ENCODE results near the gene KCNJ15. TPM values are rescaled to one million over a fixed set of nuclear protein-coding genes. Genes with fewer than 3 reads are reported as not detected.
"Not testable (repeated sequence)": the region's sequence is repeated elsewhere in the genome, so short reads cannot be mapped to it uniquely, and the experiment has no call there.

The KCNJ15 gene
- total RNA-seq, 1 donor from 2014 or later, result 2.2 TPM

DNA sequence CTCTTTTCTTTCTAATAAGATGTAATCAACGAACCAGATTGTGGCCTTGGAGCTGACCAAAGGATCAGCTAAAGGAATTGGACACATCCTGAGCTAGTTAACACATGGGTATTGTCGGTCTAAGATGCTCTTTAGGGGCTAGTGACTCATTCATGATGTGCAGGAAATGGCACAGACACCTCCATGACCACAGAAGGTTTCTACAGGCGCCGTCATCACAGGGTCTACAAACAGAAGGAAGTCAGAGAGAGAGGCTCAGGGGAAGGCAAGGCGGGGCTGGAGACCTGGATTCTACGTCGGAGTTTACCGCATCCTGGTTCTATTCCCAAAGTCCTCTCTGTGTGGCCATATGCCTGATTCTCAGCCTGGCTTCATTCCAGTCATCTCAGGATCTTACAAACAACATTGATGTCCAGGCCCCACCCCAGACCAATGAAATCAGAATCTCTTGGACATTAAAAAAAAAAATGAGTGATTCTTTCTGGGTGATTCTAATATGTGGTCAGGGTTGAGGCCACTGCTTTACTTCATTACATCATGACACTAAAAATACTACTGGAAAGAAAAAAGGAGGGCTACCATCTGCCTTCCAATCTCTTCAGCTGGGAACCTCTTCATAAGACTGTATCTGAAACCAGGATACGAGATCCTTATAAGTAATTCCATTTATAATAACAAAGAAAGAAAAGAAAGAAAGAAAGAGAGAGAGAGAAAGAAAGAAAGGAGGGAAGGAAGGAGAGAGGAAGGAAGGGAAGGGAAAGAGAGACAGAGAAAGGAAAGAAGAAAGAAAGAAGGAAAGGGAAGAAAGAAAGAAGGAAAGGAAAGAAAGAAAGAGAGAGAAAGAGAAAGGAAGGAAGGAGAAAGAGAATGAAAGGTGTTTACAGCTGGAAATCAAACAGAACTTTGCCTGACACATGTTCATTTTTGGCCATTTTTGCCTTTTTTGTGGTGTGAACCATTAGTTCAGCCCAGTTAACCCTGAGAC, 11.6 kb upstream of the KCNJ15 start:
- Histone ChIP-seq H3K4me2 (ENCODE audit: low read length) (peak overlapping the region; percentile 4), H3K4me1 (ENCODE audit: insufficient read depth, low read length) (peaks cover 34% of the 10 kb centered on the region), H3K9ac (ENCODE audit: low read length) (peak overlapping the region; percentile 52), H3K9me3 (ENCODE audit: insufficient read depth, low read depth, low read length) (no peaks in the 10 kb centered on the region), H3K79me2 (ENCODE audit: insufficient read depth, low read length) (no peaks in the 10 kb centered on the region), H4K20me1 (ENCODE audit: insufficient read depth, low read length) (no peaks in the 10 kb centered on the region), H3K27me3 (ENCODE audit: insufficient read depth, low read length) (no peaks in the 10 kb centered on the region), H3K27ac (ENCODE audit: low read depth, low read length) (peak overlapping the region; percentile 75), H3K36me3 (ENCODE audit: insufficient read depth, low read length) (no peaks in the 10 kb centered on the region), H2AFZ (ENCODE audit: low read depth, low read length) (no peak overlapping the region), H3K4me3 (ENCODE audit: insufficient read depth, low read depth, low read length) (no peak overlapping the region)
- no peak for TF ChIP-seq EZH2 (IDR thresholded peaks at IDR 0.05; ENCODE audit: insufficient read depth, low read length)
- TF ChIP-seq, protein P1, sequence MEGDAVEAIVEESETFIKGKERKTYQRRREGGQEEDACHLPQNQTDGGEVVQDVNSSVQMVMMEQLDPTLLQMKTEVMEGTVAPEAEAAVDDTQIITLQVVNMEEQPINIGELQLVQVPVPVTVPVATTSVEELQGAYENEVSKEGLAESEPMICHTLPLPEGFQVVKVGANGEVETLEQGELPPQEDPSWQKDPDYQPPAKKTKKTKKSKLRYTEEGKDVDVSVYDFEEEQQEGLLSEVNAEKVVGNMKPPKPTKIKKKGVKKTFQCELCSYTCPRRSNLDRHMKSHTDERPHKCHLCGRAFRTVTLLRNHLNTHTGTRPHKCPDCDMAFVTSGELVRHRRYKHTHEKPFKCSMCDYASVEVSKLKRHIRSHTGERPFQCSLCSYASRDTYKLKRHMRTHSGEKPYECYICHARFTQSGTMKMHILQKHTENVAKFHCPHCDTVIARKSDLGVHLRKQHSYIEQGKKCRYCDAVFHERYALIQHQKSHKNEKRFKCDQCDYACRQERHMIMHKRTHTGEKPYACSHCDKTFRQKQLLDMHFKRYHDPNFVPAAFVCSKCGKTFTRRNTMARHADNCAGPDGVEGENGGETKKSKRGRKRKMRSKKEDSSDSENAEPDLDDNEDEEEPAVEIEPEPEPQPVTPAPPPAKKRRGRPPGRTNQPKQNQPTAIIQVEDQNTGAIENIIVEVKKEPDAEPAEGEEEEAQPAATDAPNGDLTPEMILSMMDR (IDR thresholded peaks at IDR 0.05; ENCODE audit: insufficient read depth, low read depth, low read length), result no peak
- Mint-ChIP-seq H3K9me3 (ENCODE audit: unreplicated experiment) (peaks cover 2% of the 10 kb centered on the region), H3K27me3 (ENCODE audit: low read depth, unreplicated experiment) (no peaks in the 10 kb centered on the region), H3K36me3 (ENCODE audit: low read depth, unreplicated experiment) (peaks cover 1% of the 10 kb centered on the region), H3K4me1 (ENCODE audit: low read depth, unreplicated experiment) (peaks cover 41% of the 10 kb centered on the region), H3K27ac (ENCODE audit: unreplicated experiment) (peak overlapping the region; percentile 99), H3K4me3 (ENCODE audit: unreplicated experiment) (peak overlapping the region; percentile 1)
- FAIRE-seq (peak; percentile 93), DNase-seq (ENCODE audit: low read depth) (peak; percentile 100)

- no peaks in the 10 kb centered on the region for H3K36me3 ChIP-seq (ENCODE audit: insufficient read depth, low read length)
- no peaks in the 10 kb centered on the region for H3K27me3 Mint-ChIP-seq (ENCODE audit: low read depth, unreplicated experiment)
- H3K4me3 ChIP-seq (ENCODE audit: insufficient read depth, low read depth, low read length), result no peak overlapping the region
- H3K9me3 ChIP-seq (ENCODE audit: insufficient read depth, low read depth, low read length), result no peaks in the 10 kb centered on the region
- H3K4me1 Mint-ChIP-seq (ENCODE audit: low read depth, unreplicated experiment), result peaks cover 42% of the 10 kb centered on the region
- no peak overlapping the region for H3K27ac ChIP-seq (ENCODE audit: low read depth, low read length)
- H3K4me1 ChIP-seq (ENCODE audit: insufficient read depth, low read length), result peaks cover 32% of the 10 kb centered on the region
- no peaks in the 10 kb centered on the region for H3K79me2 ChIP-seq (ENCODE audit: insufficient read depth, low read length)
- H3K4me3 Mint-ChIP-seq (ENCODE audit: unreplicated experiment), result no peak overlapping the region
- no peak overlapping the region for H3K4me2 ChIP-seq (ENCODE audit: low read length)
- no peak overlapping the region for H3K27ac Mint-ChIP-seq (ENCODE audit: unreplicated experiment)
- H3K27me3 ChIP-seq (ENCODE audit: insufficient read depth, low read length), result no peaks in the 10 kb centered on the region
- peaks cover 1% of the 10 kb centered on the region for H3K36me3 Mint-ChIP-seq (ENCODE audit: low read depth, unreplicated experiment)
- H3K9ac ChIP-seq (ENCODE audit: low read length), result no peak overlapping the region
- DNase-seq (ENCODE audit: low read depth) (no peak), FAIRE-seq (no peak)
- H3K9me3 Mint-ChIP-seq (ENCODE audit: unreplicated experiment), result peaks cover 2% of the 10 kb centered on the region
- H2AFZ ChIP-seq (ENCODE audit: low read depth, low read length), result no peak overlapping the region
- no peak for TF ChIP-seq EZH2 (IDR thresholded peaks at IDR 0.05; ENCODE audit: insufficient read depth, low read length)
- TF ChIP-seq, protein P1 (IDR thresholded peaks at IDR 0.05; ENCODE audit: insufficient read depth, low read depth, low read length), result no peak
- H4K20me1 ChIP-seq (ENCODE audit: insufficient read depth, low read length), result no peaks in the 10 kb centered on the region
These were observed 10.3 kb upstream of the KCNJ15 start for GRCh38 chr21:38246511-38246910.

- not testable (repeated sequence) for H3K9ac ChIP-seq (ENCODE audit: low read length); H3K9me3 ChIP-seq (ENCODE audit: insufficient read depth, low read depth, low read length); H3K4me2 ChIP-seq (ENCODE audit: low read length); FAIRE-seq; H3K27ac ChIP-seq (ENCODE audit: low read depth, low read length); H2AFZ ChIP-seq (ENCODE audit: low read depth, low read length); H3K36me3 Mint-ChIP-seq (ENCODE audit: low read depth, unreplicated experiment); H3K4me3 Mint-ChIP-seq (ENCODE audit: unreplicated experiment); H3K27me3 ChIP-seq (ENCODE audit: insufficient read depth, low read length); H4K20me1 ChIP-seq (ENCODE audit: insufficient read depth, low read length); H3K27me3 Mint-ChIP-seq (ENCODE audit: low read depth, unreplicated experiment); H3K27ac Mint-ChIP-seq (ENCODE audit: unreplicated experiment); H3K9me3 Mint-ChIP-seq (ENCODE audit: unreplicated experiment); H3K36me3 ChIP-seq (ENCODE audit: insufficient read depth, low read length); H3K79me2 ChIP-seq (ENCODE audit: insufficient read depth, low read length); H3K4me3 ChIP-seq (ENCODE audit: insufficient read depth, low read depth, low read length); DNase-seq (ENCODE audit: low read depth)
- H3K4me1 ChIP-seq (ENCODE audit: insufficient read depth, low read length), result peaks cover 29% of the 10 kb centered on the region
- H3K4me1 Mint-ChIP-seq (ENCODE audit: low read depth, unreplicated experiment), result peaks cover 41% of the 10 kb centered on the region
These were observed 9.7 kb upstream of the KCNJ15 start for GRCh38 chr21:38247054-38247453.

Measured in astrocyte (in vitro differentiated cells and primary cell).